HL-60 (cell line): ENCODE data around the gene ZFYVE27.

Experiments
- DNase-seq, 2 experiments: peaks; one replicate each; pipeline ENCODE4 v3.0.0-alpha.2; 2010 to 2020; ENCODE audit warnings: low read depth in 1 of 2, low spot score in 1 of 2
- H3K27ac ChIP-seq: fragments of 250-450 bp; sonication (Bioruptor Pico); replicated peaks from 2 replicates; pipeline ENCODE4 v1.5.1; 2020; ENCODE audit warnings: mild to moderate bottlenecking, moderate library complexity
- H3K27me3 ChIP-seq: fragments of 250-450 bp; sonication (Bioruptor Pico); 2 replicates; pipeline ENCODE4 v1.5.1; 2021; ENCODE audit warnings: mild to moderate bottlenecking, moderate library complexity; ENCODE audit not compliant: insufficient read depth, poor library complexity, severe bottlenecking
- H3K4me3 ChIP-seq: replicated peaks from 2 replicates; pipeline ENCODE4 v1.5.1; 2011; ENCODE audit warnings: mild to moderate bottlenecking, control low read depth, low read length; ENCODE audit not compliant: insufficient read depth
- GABPA ChIP-seq: IDR thresholded peaks from 2 replicates; pipeline ENCODE4 v1.6.1; 2012; ENCODE audit warnings: low read depth
- POLR2AphosphoS5 ChIP-seq: IDR thresholded peaks from 2 replicates; pipeline ENCODE4 v1.6.1; 2012; ENCODE audit warnings: low read depth
- REST ChIP-seq: IDR thresholded peaks from 2 replicates; pipeline ENCODE4 v1.6.1; 2012; ENCODE audit warnings: low read depth; ENCODE audit not compliant: insufficient replicate concordance
- SPI1 ChIP-seq: IDR thresholded peaks from 2 replicates; pipeline ENCODE4 v1.6.1; 2012; ENCODE audit warnings: low read depth, mild to moderate bottlenecking, borderline replicate concordance
- TF ChIP-seq, protein P1 (sequence below): IDR thresholded peaks from one replicate; pipeline ENCODE4 v1.5.1; 2011; ENCODE audit warnings: low read length, control low read depth, inconsistent platforms; ENCODE audit not compliant: insufficient read depth

The ZFYVE27 gene

GRCh38 chr10:97810446-97810845 is 73.5 kb downstream of the ZFYVE27 start:
- no peak overlapping the region for H3K4me3 ChIP-seq
- no peak for TF ChIP-seq SPI1
- no peak for TF ChIP-seq POLR2AphosphoS5
- no peak for TF ChIP-seq REST
- TF ChIP-seq, protein P1, sequence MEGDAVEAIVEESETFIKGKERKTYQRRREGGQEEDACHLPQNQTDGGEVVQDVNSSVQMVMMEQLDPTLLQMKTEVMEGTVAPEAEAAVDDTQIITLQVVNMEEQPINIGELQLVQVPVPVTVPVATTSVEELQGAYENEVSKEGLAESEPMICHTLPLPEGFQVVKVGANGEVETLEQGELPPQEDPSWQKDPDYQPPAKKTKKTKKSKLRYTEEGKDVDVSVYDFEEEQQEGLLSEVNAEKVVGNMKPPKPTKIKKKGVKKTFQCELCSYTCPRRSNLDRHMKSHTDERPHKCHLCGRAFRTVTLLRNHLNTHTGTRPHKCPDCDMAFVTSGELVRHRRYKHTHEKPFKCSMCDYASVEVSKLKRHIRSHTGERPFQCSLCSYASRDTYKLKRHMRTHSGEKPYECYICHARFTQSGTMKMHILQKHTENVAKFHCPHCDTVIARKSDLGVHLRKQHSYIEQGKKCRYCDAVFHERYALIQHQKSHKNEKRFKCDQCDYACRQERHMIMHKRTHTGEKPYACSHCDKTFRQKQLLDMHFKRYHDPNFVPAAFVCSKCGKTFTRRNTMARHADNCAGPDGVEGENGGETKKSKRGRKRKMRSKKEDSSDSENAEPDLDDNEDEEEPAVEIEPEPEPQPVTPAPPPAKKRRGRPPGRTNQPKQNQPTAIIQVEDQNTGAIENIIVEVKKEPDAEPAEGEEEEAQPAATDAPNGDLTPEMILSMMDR: no peak
- no peak for TF ChIP-seq GABPA
- DNase-seq: no peak
- no peak overlapping the region for H3K27ac ChIP-seq
- H3K27me3 ChIP-seq: peaks cover 5% of the 10 kb centered on the region
